Peyer's patch (tissue), 4 donors: Measurements from ENCODE around the gene CACNA1G.

Experiments
- POLR2A ChIP-seq, 2 donors: fragments of 450-650 bp; IDR thresholded peaks; one replicate each; pipeline ENCODE4 v1.5.1; 2017; ENCODE audit warnings: antibody characterized with exemption in 2 of 2, mild to moderate bottlenecking in 2 of 2, moderate library complexity in 2 of 2
- TF ChIP-seq, protein P1 (sequence below), 6 experiments: fragments of 450-650 bp in 4 of 6; fragments of 200-600 bp in 2 of 6; sonication (generic) in 1 of 6; IDR thresholded peaks; one replicate each; pipeline ENCODE4 v1.5.1; 2017 to 2019; ENCODE audit warnings: antibody characterized with exemption in 6 of 6, mild to moderate bottlenecking in 3 of 6, moderate library complexity in 1 of 6

DNA sequence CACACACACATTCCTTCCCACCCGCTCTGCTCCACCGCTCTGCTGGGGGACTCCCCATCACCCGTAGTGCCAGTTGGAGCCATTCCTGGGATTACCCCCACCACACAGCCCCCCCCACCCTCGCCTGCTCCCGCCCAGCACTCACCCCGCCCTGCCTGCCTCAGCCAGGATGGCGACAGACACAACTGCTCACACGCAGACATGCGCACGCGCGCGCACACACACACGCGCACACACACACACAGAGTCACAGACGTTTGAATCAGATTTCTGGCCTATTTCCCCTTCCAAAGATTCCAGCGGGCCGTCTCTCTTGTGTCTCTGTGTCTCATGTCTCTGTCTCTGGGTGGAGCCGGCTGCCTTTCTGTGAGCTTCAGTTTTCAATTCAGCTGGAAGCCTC is 4.4 kb downstream of the CACNA1G start:
- TF ChIP-seq, protein P1, sequence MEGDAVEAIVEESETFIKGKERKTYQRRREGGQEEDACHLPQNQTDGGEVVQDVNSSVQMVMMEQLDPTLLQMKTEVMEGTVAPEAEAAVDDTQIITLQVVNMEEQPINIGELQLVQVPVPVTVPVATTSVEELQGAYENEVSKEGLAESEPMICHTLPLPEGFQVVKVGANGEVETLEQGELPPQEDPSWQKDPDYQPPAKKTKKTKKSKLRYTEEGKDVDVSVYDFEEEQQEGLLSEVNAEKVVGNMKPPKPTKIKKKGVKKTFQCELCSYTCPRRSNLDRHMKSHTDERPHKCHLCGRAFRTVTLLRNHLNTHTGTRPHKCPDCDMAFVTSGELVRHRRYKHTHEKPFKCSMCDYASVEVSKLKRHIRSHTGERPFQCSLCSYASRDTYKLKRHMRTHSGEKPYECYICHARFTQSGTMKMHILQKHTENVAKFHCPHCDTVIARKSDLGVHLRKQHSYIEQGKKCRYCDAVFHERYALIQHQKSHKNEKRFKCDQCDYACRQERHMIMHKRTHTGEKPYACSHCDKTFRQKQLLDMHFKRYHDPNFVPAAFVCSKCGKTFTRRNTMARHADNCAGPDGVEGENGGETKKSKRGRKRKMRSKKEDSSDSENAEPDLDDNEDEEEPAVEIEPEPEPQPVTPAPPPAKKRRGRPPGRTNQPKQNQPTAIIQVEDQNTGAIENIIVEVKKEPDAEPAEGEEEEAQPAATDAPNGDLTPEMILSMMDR (IDR thresholded peaks at IDR 0.05) = no peak
- no peak for TF ChIP-seq POLR2A (IDR thresholded peaks at IDR 0.05)
